ENCODE results near the gene WNT2.

The WNT2 gene

GRCh38 chr7:117324960-117325359, 2.1 kb upstream of the WNT2 start:
- peak; percentile 15 for DNase-seq (ENCODE audit: extremely low read depth, low read depth)
- peak overlapping the region; percentile 48 for H3K4me3 ChIP-seq (replicated peaks; ENCODE audit: low read depth, low read length)

GRCh38 chr7:117323851-117324711, 1.2 kb upstream of the WNT2 start:
- H3K4me3 ChIP-seq (replicated peaks; ENCODE audit: low read depth, low read length): peak overlapping the region; percentile 48
- TF ChIP-seq CTCF (IDR thresholded peaks at IDR 0.05; ENCODE audit: low read depth, low read length, missing control alignments): no peak
- DNase-seq (ENCODE audit: extremely low read depth, low read depth): peak; percentile 22

More at GRCh38 chr7:117324960-117325359, 2.1 kb upstream of the WNT2 start:
- TF ChIP-seq CTCF (IDR thresholded peaks at IDR 0.05; ENCODE audit: low read depth, low read length, missing control alignments): no peak

GRCh38 chr7:117323305-117323850, 520 bp upstream of the WNT2 start:
- no peak for DNase-seq (ENCODE audit: extremely low read depth, low read depth)
- no peak for TF ChIP-seq CTCF (IDR thresholded peaks at IDR 0.05; ENCODE audit: low read depth, low read length, missing control alignments)
- H3K4me3 ChIP-seq (replicated peaks; ENCODE audit: low read depth, low read length): peak overlapping the region; percentile 48

- DNase-seq (ENCODE audit: extremely low read depth, low read depth): no peak
- H3K4me3 ChIP-seq (replicated peaks; ENCODE audit: low read depth, low read length): no peak overlapping the region
- TF ChIP-seq CTCF (IDR thresholded peaks at IDR 0.05; ENCODE audit: low read depth, low read length, missing control alignments): no peak
Measured at GRCh38 chr7:117320523-117320922, 2.3 kb downstream of the WNT2 start.

GRCh38 chr7:117319181-117319580, 3.7 kb downstream of the WNT2 start:
- no peak overlapping the region for H3K4me3 ChIP-seq (replicated peaks; ENCODE audit: low read depth, low read length)
- no peak for TF ChIP-seq CTCF (IDR thresholded peaks at IDR 0.05; ENCODE audit: low read depth, low read length, missing control alignments)
- DNase-seq (ENCODE audit: extremely low read depth, low read depth): no peak

- no peak overlapping the region for H3K4me3 ChIP-seq (replicated peaks; ENCODE audit: low read depth, low read length)
- no peak for TF ChIP-seq CTCF (IDR thresholded peaks at IDR 0.05; ENCODE audit: low read depth, low read length, missing control alignments)
- no peak for DNase-seq (ENCODE audit: extremely low read depth, low read depth)
Measured at GRCh38 chr7:117313582-117313981, 9.3 kb downstream of the WNT2 start.
